Activated T-helper 17 cell treated with anti-CD3 and anti-CD28 coated beads, Interleukin-2, amount 50 U/mL, for 72 hours (primary cell): ENCODE results near the gene KANK4. TPM values are rescaled to one million over a fixed set of nuclear protein-coding genes. Genes with fewer than 3 reads are reported as not detected.
"Not testable (repeated sequence)": the region's sequence is repeated elsewhere in the genome, so short reads cannot be mapped to it uniquely, and the experiment has no call there.

ENCODE experiments used
- ATAC-seq: fragments of 150-1000 bp; cut with Tn5 transposase; replicated peaks from 2 replicates; pipeline ENCODE4 v1.10.0; 2021; ENCODE audit warnings: mild to moderate bottlenecking, moderate library complexity
- H3K27ac Mint-ChIP-seq: one replicate; pipeline ENCODE4 v1.8.0; 2022; ENCODE audit warnings: mixed read lengths
- H3K27me3 Mint-ChIP-seq: one replicate; pipeline ENCODE4 v1.8.0; 2022; ENCODE audit warnings: mixed read lengths
- H3K36me3 Mint-ChIP-seq: one replicate; pipeline ENCODE4 v1.8.0; 2022; ENCODE audit warnings: low read depth, mild to moderate bottlenecking, mixed read lengths
- H3K4me1 Mint-ChIP-seq: one replicate; pipeline ENCODE4 v1.8.0; 2022; ENCODE audit warnings: mixed read lengths
- H3K4me3 Mint-ChIP-seq: one replicate; pipeline ENCODE4 v1.8.0; 2022; ENCODE audit warnings: mild to moderate bottlenecking, mixed read lengths
- H3K9me3 Mint-ChIP-seq: one replicate; pipeline ENCODE4 v1.8.0; 2022; ENCODE audit warnings: mixed read lengths
- total RNA-seq, 2 donors: library from RNA; stranded (reverse); gene quantifications; one replicate each; pipeline ENCODE4 v1.2.3, GENCODE V29; 2022

KANK4 gene
- total RNA-seq, 2 donors from 2014 or later, result not detected

GRCh38 chr1:62263006-62263813 is 56.0 kb downstream of the KANK4 start:
- Mint-ChIP-seq H3K27me3 (peaks cover 16% of the 10 kb centered on the region), H3K27ac (no peak overlapping the region), H3K4me1 (peaks cover 3% of the 10 kb centered on the region), H3K36me3 (no peaks in the 10 kb centered on the region), H3K9me3 (no peaks in the 10 kb centered on the region), H3K4me3 (no peak overlapping the region)
- ATAC-seq, result no peak

GRCh38 chr1:62260688-62261087 is 58.5 kb downstream of the KANK4 start:
- H3K27ac Mint-ChIP-seq, result no peak overlapping the region
- peaks cover 3% of the 10 kb centered on the region for H3K4me1 Mint-ChIP-seq
- no peak for ATAC-seq
- peaks cover 23% of the 10 kb centered on the region for H3K27me3 Mint-ChIP-seq
- no peaks in the 10 kb centered on the region for H3K9me3 Mint-ChIP-seq
- no peak overlapping the region for H3K4me3 Mint-ChIP-seq
- no peaks in the 10 kb centered on the region for H3K36me3 Mint-ChIP-seq

GRCh38 chr1:62259551-62259950 is 59.7 kb downstream of the KANK4 start:
- Mint-ChIP-seq H3K9me3 (no peaks in the 10 kb centered on the region), H3K27me3 (peaks cover 23% of the 10 kb centered on the region), H3K27ac (no peak overlapping the region), H3K36me3 (no peaks in the 10 kb centered on the region), H3K4me1 (peaks cover 3% of the 10 kb centered on the region), H3K4me3 (no peak overlapping the region)
- no peak for ATAC-seq

GRCh38 chr1:62250126-62250726 is 69.0 kb downstream of the KANK4 start:
- Mint-ChIP-seq H3K4me3 (no peak overlapping the region), H3K9me3 (no peaks in the 10 kb centered on the region), H3K27me3 (no peaks in the 10 kb centered on the region), H3K4me1 (no peaks in the 10 kb centered on the region), H3K27ac (no peak overlapping the region), H3K36me3 (no peaks in the 10 kb centered on the region)
- no peak for ATAC-seq

- no peak overlapping the region for H3K4me3 Mint-ChIP-seq
- H3K4me1 Mint-ChIP-seq, result no peaks in the 10 kb centered on the region
- no peaks in the 10 kb centered on the region for H3K9me3 Mint-ChIP-seq
- H3K27me3 Mint-ChIP-seq, result peaks cover 4% of the 10 kb centered on the region
- H3K27ac Mint-ChIP-seq, result no peak overlapping the region
- no peaks in the 10 kb centered on the region for H3K36me3 Mint-ChIP-seq
- ATAC-seq, result no peak
These were observed 71.7 kb downstream of the KANK4 start for GRCh38 chr1:62247391-62248168.

GRCh38 chr1:62245201-62245600 is 74.0 kb downstream of the KANK4 start:
- ATAC-seq, result peak; percentile 47

GRCh38 chr1:62244380-62244779 is 74.9 kb downstream of the KANK4 start:
- not testable (repeated sequence) for H3K36me3 Mint-ChIP-seq

More at GRCh38 chr1:62245201-62245600, 74.0 kb downstream of the KANK4 start:
- no peaks in the 10 kb centered on the region for H3K4me1 Mint-ChIP-seq
- no peaks in the 10 kb centered on the region for H3K9me3 Mint-ChIP-seq
- no peak overlapping the region for H3K4me3 Mint-ChIP-seq
- H3K27me3 Mint-ChIP-seq, result peaks cover 7% of the 10 kb centered on the region
- H3K36me3 Mint-ChIP-seq, result no peaks in the 10 kb centered on the region
- H3K27ac Mint-ChIP-seq, result no peak overlapping the region

GRCh38 chr1:62241371-62242131 is 77.7 kb downstream of the KANK4 start:
- no peak overlapping the region for H3K27ac Mint-ChIP-seq
- ATAC-seq, result no peak
- H3K4me1 Mint-ChIP-seq, result no peaks in the 10 kb centered on the region
- no peaks in the 10 kb centered on the region for H3K9me3 Mint-ChIP-seq
- no peaks in the 10 kb centered on the region for H3K36me3 Mint-ChIP-seq
- H3K27me3 Mint-ChIP-seq, result peaks cover 7% of the 10 kb centered on the region
- H3K4me3 Mint-ChIP-seq, result no peak overlapping the region

More at GRCh38 chr1:62244380-62244779, 74.9 kb downstream of the KANK4 start:
- not testable (repeated sequence) for H3K27me3 Mint-ChIP-seq, H3K27ac Mint-ChIP-seq, ATAC-seq, H3K4me3 Mint-ChIP-seq, H3K9me3 Mint-ChIP-seq, H3K4me1 Mint-ChIP-seq

- Mint-ChIP-seq H3K4me1 (no peaks in the 10 kb centered on the region), H3K9me3 (no peaks in the 10 kb centered on the region)
These were observed 78.4 kb downstream of the KANK4 start for GRCh38 chr1:62240651-62241370.

GRCh38 chr1:62239652-62240403 is 79.4 kb downstream of the KANK4 start:
- not testable (repeated sequence) for ATAC-seq, H3K27ac Mint-ChIP-seq, H3K9me3 Mint-ChIP-seq, H3K4me3 Mint-ChIP-seq, H3K4me1 Mint-ChIP-seq, H3K36me3 Mint-ChIP-seq
- peaks cover 11% of the 10 kb centered on the region for H3K27me3 Mint-ChIP-seq

More at GRCh38 chr1:62240651-62241370, 78.4 kb downstream of the KANK4 start:
- Mint-ChIP-seq H3K36me3 (no peaks in the 10 kb centered on the region), H3K4me3 (no peak overlapping the region), H3K27me3 (peaks cover 7% of the 10 kb centered on the region), H3K27ac (no peak overlapping the region)
- no peak for ATAC-seq

- Mint-ChIP-seq H3K4me1 (peaks cover 4% of the 10 kb centered on the region), H3K27me3 (peaks cover 12% of the 10 kb centered on the region), H3K4me3 (no peak overlapping the region), H3K36me3 (no peaks in the 10 kb centered on the region), H3K27ac (no peak overlapping the region), H3K9me3 (no peaks in the 10 kb centered on the region)
- no peak for ATAC-seq
These were observed 80.7 kb downstream of the KANK4 start for GRCh38 chr1:62238507-62238906.

GRCh38 chr1:62237950-62238374 is 81.3 kb downstream of the KANK4 start:
- H3K4me1 Mint-ChIP-seq, result peaks cover 4% of the 10 kb centered on the region
- H3K27ac Mint-ChIP-seq, result no peak overlapping the region
- H3K9me3 Mint-ChIP-seq, result no peaks in the 10 kb centered on the region
- H3K36me3 Mint-ChIP-seq, result no peaks in the 10 kb centered on the region
- H3K4me3 Mint-ChIP-seq, result no peak overlapping the region
- ATAC-seq, result no peak
- H3K27me3 Mint-ChIP-seq, result peaks cover 15% of the 10 kb centered on the region

- H3K9me3 Mint-ChIP-seq, result no peaks in the 10 kb centered on the region
These were observed 81.9 kb downstream of the KANK4 start for GRCh38 chr1:62237361-62237760.

More at GRCh38 chr1:62237361-62237760, 81.9 kb downstream of the KANK4 start:
- no peak for ATAC-seq
- peaks cover 18% of the 10 kb centered on the region for H3K27me3 Mint-ChIP-seq
- no peak overlapping the region for H3K27ac Mint-ChIP-seq
- H3K4me1 Mint-ChIP-seq, result peaks cover 4% of the 10 kb centered on the region
- no peaks in the 10 kb centered on the region for H3K36me3 Mint-ChIP-seq
- no peak overlapping the region for H3K4me3 Mint-ChIP-seq
